ENCODE measurements around the gene GMPPA. TPM values are rescaled to one million over a fixed set of nuclear protein-coding genes. Genes with fewer than 3 reads are reported as not detected.

Gene GMPPA
- total RNA-seq, 1 experiment from 2014 or later, result 47.8 TPM

- DNase-seq (ENCODE audit: low read depth), result no peak
Observed at GRCh38 chr2:219554350-219554749, 55.7 kb downstream of the GMPPA start.

GRCh38 chr2:219555956-219556355, 57.3 kb downstream of the GMPPA start:
- DNase-seq (ENCODE audit: low read depth), result no peak

DNA sequence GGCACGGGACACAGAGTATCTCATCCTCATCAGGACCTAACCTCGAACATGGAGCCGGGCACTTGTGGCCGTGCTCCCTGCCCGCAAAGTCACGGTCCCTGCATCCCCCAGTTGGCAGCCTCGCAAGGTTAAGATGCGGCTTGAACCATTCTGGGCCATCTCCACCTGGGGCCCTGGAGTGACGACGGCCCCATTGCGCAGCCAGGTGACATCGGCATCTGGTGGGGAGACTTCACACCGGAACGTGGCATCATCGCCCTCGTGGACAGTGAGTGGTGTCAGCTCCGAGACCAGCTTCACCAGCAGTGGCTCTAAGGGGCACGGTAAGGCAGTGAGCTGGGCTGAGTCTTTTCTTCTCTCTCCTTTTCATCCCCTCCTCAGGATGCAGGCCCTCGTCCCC, 57.7 kb downstream of the GMPPA start:
- DNase-seq (ENCODE audit: low read depth), result no peak

Small RNAs within 50 kb of the gene (small RNA-seq; reads per million reads assigned to genes)
- not detected for gene MIR3132

Other genes starting within 250 kb of the GMPPA start
- 0.14 TPM in 1 of 2 replicates, not detected in the other for gene TUBA4B, start 245.6 kb upstream of the GMPPA start, total RNA-seq (2014; rRNA removed; shearing (Covaris generic))
- gene TUBA4A, start 245.0 kb upstream of the GMPPA start, total RNA-seq (2014; rRNA removed; shearing (Covaris generic)), result 140 and 154 TPM in 2 replicates
- gene DNAJB2, start 219.5 kb upstream of the GMPPA start, total RNA-seq (2014; rRNA removed; shearing (Covaris generic)), result 11.5 and 13.8 TPM in 2 replicates
- 10.2 and 11.2 TPM in 2 replicates for gene PTPRN, start 189.5 kb upstream of the GMPPA start, total RNA-seq (2014; rRNA removed; shearing (Covaris generic))
- not detected in 2 replicates for gene RESP18, start 166.1 kb upstream of the GMPPA start, total RNA-seq (2014; rRNA removed; shearing (Covaris generic))
- gene DNPEP, start 111.0 kb upstream of the GMPPA start, total RNA-seq (2014; rRNA removed; shearing (Covaris generic)), result 77.0 and 94.9 TPM in 2 replicates
- not detected in 2 replicates for gene DES, start 80.5 kb upstream of the GMPPA start, total RNA-seq (2014; rRNA removed; shearing (Covaris generic))
- gene SPEG, start 64.0 kb upstream of the GMPPA start, total RNA-seq (2014; rRNA removed; shearing (Covaris generic)), result 20.6 and 23.0 TPM in 2 replicates
- gene ASIC4, start 15.6 kb downstream of the GMPPA start, total RNA-seq (2014; rRNA removed; shearing (Covaris generic)), result not detected in 2 replicates
- gene CHPF, start 44.9 kb downstream of the GMPPA start, total RNA-seq (2014; rRNA removed; shearing (Covaris generic)), result 126 and 132 TPM in 2 replicates
- gene TMEM198, start 45.1 kb downstream of the GMPPA start, total RNA-seq (2014; rRNA removed; shearing (Covaris generic)), result 1.8 and 2.0 TPM in 2 replicates
- gene OBSL1, start 72.6 kb downstream of the GMPPA start, total RNA-seq (2014; rRNA removed; shearing (Covaris generic)), result 71.0 and 80.8 TPM in 2 replicates
- not detected in 2 replicates for gene INHA, start 73.4 kb downstream of the GMPPA start, total RNA-seq (2014; rRNA removed; shearing (Covaris generic))
- gene STK11IP, start 99.0 kb downstream of the GMPPA start, total RNA-seq (2014; rRNA removed; shearing (Covaris generic)), result 17.1 and 18.2 TPM in 2 replicates
- gene SLC4A3, start 128.7 kb downstream of the GMPPA start, total RNA-seq (2014; rRNA removed; shearing (Covaris generic)), result 5.8 and 7.9 TPM in 2 replicates